ENCODE data around the gene ALX3. TPM values are rescaled to one million over a fixed set of nuclear protein-coding genes. Genes with fewer than 3 reads are reported as not detected.
A peak's percentile ranks its signal among the peaks of the same experiment; 100 is the strongest.

ALX3 gene
- total and polyA plus RNA-seq, 12 donors = 0.04 TPM; not detected in 11

- DNase-seq (no peak), ATAC-seq (peak in 1 of 8 donors; percentile 3)
- H3K27me3 ChIP-seq = peaks cover 0 to 42% (median 23%) of the 10 kb centered on the region in 7 donors
- H3K4me1 ChIP-seq = peaks cover 6 to 25% (median 12%) of the 10 kb centered on the region in 9 donors
- H3K36me3 ChIP-seq = no peaks in the 10 kb centered on the region
- H3K27ac ChIP-seq = no peak overlapping the region
- TF ChIP-seq, protein P1, sequence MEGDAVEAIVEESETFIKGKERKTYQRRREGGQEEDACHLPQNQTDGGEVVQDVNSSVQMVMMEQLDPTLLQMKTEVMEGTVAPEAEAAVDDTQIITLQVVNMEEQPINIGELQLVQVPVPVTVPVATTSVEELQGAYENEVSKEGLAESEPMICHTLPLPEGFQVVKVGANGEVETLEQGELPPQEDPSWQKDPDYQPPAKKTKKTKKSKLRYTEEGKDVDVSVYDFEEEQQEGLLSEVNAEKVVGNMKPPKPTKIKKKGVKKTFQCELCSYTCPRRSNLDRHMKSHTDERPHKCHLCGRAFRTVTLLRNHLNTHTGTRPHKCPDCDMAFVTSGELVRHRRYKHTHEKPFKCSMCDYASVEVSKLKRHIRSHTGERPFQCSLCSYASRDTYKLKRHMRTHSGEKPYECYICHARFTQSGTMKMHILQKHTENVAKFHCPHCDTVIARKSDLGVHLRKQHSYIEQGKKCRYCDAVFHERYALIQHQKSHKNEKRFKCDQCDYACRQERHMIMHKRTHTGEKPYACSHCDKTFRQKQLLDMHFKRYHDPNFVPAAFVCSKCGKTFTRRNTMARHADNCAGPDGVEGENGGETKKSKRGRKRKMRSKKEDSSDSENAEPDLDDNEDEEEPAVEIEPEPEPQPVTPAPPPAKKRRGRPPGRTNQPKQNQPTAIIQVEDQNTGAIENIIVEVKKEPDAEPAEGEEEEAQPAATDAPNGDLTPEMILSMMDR (IDR thresholded peaks at IDR 0.05) = no peak
- 79 to 81% methylated on average over 10 of the region's 10 CpGs for WGBS, 2 donors
- H3K4me3 ChIP-seq = no peak overlapping the region
- intact Hi-C loops (cut with DNase I) = loop anchor here in 2 of 10 donors (1.0 kb wide), 2 partner anchors 16 to 17 kb away; no protein-coding TSS in a partner anchor
- no peaks in the 10 kb centered on the region for H3K9me3 ChIP-seq
Measured at GRCh38 chr1:110088739-110089316, 18.4 kb upstream of the ALX3 start.

DNA sequence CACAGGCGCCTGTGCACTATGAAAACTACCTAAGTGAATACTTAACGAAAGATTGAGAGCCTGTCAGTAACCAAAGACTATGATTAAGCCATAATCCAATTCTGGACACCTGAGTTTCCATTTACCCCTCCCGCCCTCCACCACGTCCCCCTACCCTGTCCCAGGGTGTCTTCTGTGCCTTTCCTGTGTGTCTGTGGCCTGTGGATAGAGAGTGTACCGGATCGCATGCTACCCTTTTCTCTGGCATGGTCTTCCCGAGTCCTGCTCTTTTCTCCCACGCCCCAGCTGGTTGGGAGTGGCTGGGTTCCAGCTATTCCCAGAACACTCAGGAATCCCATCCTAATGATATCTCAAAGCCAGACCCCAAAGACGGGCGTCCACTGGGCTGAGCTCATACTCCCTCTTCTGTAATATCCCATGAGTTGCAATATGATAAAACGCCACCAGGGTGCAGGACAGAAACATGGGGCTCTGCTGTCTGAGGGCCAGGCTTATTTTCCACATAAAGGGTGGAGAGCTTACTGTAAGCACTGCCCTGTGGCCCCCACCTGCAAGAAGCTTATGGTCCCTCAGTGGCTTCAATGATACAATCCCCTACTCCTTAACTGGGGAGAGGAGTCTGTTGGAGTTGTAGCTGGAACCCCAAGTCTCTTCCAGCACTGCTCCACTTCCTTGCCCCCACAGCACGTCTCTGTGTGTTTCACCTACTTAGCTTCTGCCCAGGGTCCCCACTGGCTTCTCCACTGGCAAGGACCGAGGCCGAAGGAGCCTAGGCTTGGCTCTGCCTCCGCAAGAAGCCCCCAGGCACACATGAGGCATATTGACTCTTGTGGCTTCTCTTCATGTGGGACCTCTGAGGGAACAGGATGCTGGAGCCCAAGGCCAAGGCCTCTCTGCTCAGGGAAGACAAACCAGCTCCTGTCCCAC is 17.6 kb upstream of the ALX3 start:
- no peaks in the 10 kb centered on the region for H3K36me3 ChIP-seq
- peak in 1 of 2 donors; percentile 65 for DNase-seq
- H3K4me1 ChIP-seq = peaks cover 11 to 32% (median 18%) of the 10 kb centered on the region in 9 donors
- no peak overlapping the region for H3K4me3 ChIP-seq
- TF ChIP-seq, protein P1 (IDR thresholded peaks at IDR 0.05) = peak; percentile 39 to 78 (median 71)
- peaks cover 0 to 50% (median 31%) of the 10 kb centered on the region in 7 donors for H3K27me3 ChIP-seq
- intact Hi-C loops (cut with DNase I) = loop anchor here in 2 of 10 donors (1.0 kb wide), 2 partner anchors 17 to 18 kb away; no protein-coding TSS in a partner anchor
- WGBS, 2 donors = 51 to 54% methylated on average over 15 of the region's 15 CpGs
- ATAC-seq = peak; percentile 45 to 77 (median 72)
- no peaks in the 10 kb centered on the region for H3K9me3 ChIP-seq
- no peak overlapping the region for H3K27ac ChIP-seq

GRCh38 chr1:110086961-110087360 is 16.5 kb upstream of the ALX3 start:
- Histone ChIP-seq H3K36me3 (no peaks in the 10 kb centered on the region), H3K4me3 (no peak overlapping the region), H3K27me3 (peaks cover 0 to 61% (median 39%) of the 10 kb centered on the region in 7 donors), H3K9me3 (no peaks in the 10 kb centered on the region), H3K4me1 (peaks cover 11 to 34% (median 21%) of the 10 kb centered on the region in 9 donors), H3K27ac (no peak overlapping the region)
- intact Hi-C loops (cut with DNase I) = no loop called here
- DNase-seq = no peak
- TF ChIP-seq, protein P1 (IDR thresholded peaks at IDR 0.05) = no peak
- WGBS, 2 donors = 76 to 86% methylated on average over 4 of the region's 4 CpGs
- ATAC-seq = no peak

GRCh38 chr1:110085671-110086070 is 15.2 kb upstream of the ALX3 start:
- H3K27me3 ChIP-seq = peaks cover 0 to 68% (median 43%) of the 10 kb centered on the region in 7 donors
- 74 to 88% methylated on average over 5 of the region's 5 CpGs for WGBS, 2 donors
- intact Hi-C loops (cut with DNase I) = no loop called here
- DNase-seq (no peak), ATAC-seq (no peak)
- no peak overlapping the region for H3K4me3 ChIP-seq
- peaks cover 11 to 34% (median 21%) of the 10 kb centered on the region in 9 donors for H3K4me1 ChIP-seq
- H3K27ac ChIP-seq = no peak overlapping the region
- H3K36me3 ChIP-seq = no peaks in the 10 kb centered on the region
- TF ChIP-seq, protein P1 (IDR thresholded peaks at IDR 0.05) = no peak
- H3K9me3 ChIP-seq = no peaks in the 10 kb centered on the region

Data from heart right ventricle (tissue), 16 donors.